Calu3 (cell line): ENCODE measurements around the gene RGS1. TPM values are rescaled to one million over a fixed set of nuclear protein-coding genes. Genes with fewer than 3 reads are reported as not detected.

Experiments used
- Bru-seq: library from RNA; stranded (reverse); fragments of 400-500 nt; gene quantifications from one replicate; lab custom pipeline; 2021; lab: Mats Ljungman, UMichigan
- BruChase-seq, 2 experiments: library from RNA; stranded (reverse); fragments of 400-500 nt; gene quantifications; one replicate each; lab custom pipeline; 2021; lab: Mats Ljungman, UMichigan
- BruUV-seq: library from RNA; stranded (reverse); fragments of 400-500 nt; replicated peaks from 2 replicates; lab custom pipeline; 2021; lab: Mats Ljungman, UMichigan
- CTCF ChIA-PET: fragments of 300-600 bp; sonication (Branson Sonifier 250); formaldehyde crosslinking; loops from one replicate; lab custom pipeline; 2022; ENCODE audit warnings: antibody characterized with exemption; lab: Charles Lee
- DNase-seq: peaks from one replicate; pipeline ENCODE4 v3.0.0; 2022
- H3K27ac Mint-ChIP-seq: one replicate; pipeline ENCODE4 v1.8.0; 2022; ENCODE audit warnings: mixed read lengths; ENCODE audit not compliant: unreplicated experiment
- H3K27me3 Mint-ChIP-seq: one replicate; pipeline ENCODE4 v1.8.0; 2022; ENCODE audit warnings: mixed read lengths; ENCODE audit not compliant: unreplicated experiment
- H3K36me3 Mint-ChIP-seq: one replicate; pipeline ENCODE4 v1.8.0; 2022; ENCODE audit warnings: mild to moderate bottlenecking, moderate library complexity, mixed read lengths; ENCODE audit not compliant: insufficient read depth, unreplicated experiment
- H3K4me1 Mint-ChIP-seq: one replicate; pipeline ENCODE4 v1.8.0; 2022; ENCODE audit warnings: mild to moderate bottlenecking, low read depth, mixed read lengths; ENCODE audit not compliant: unreplicated experiment
- H3K4me3 Mint-ChIP-seq: one replicate; pipeline ENCODE4 v1.8.0; 2022; ENCODE audit warnings: mild to moderate bottlenecking, low read depth, moderate library complexity, mixed read lengths; ENCODE audit not compliant: unreplicated experiment
- H3K9me3 Mint-ChIP-seq: one replicate; pipeline ENCODE4 v1.8.0; 2022; ENCODE audit warnings: low read depth, mixed read lengths; ENCODE audit not compliant: unreplicated experiment
- CTCF ChIP-seq: fragments of 200-600 bp; IDR thresholded peaks from one replicate; pipeline ENCODE4 v1.8.0; 2022; ENCODE audit warnings: antibody characterized with exemption; ENCODE audit not compliant: unreplicated experiment
- intact Hi-C: fragments of 100-400 bp; cut with micrococcal nuclease; formaldehyde crosslinking; loops from one replicate; pipeline ENCODE4 v1.10.0; 2022; ENCODE audit not compliant: unreplicated experiment
- long read RNA-seq: library from polyadenylated mRNA; stranded (forward); transcript quantifications from one replicate; pipeline ENCODE4 v2.0.0, GENCODE V29; 2022
- total RNA-seq: library from RNA; stranded (reverse); gene quantifications from 2 replicates; pipeline ENCODE4 v1.2.3, GENCODE V29; 2022

RGS1 gene
- total RNA-seq (not detected in 2 replicates), Bru-seq, nascent RNA (not detected), BruChase-seq, experiment 1, labeled RNA remaining after a 6-hour chase (not detected), BruChase-seq, experiment 2, labeled RNA remaining after a 2-hour chase (not detected)
- long read RNA-seq, result 0 reads

GRCh38 chr1:192575499-192576189, at the start of gene RGS1:
TSS of gene RGS1 (plus strand) at chr1:192575773. CDS start at chr1:192575793, 20 bp downstream.
- Mint-ChIP-seq H3K4me3 (no peak within 1 kb of the TSS), H3K36me3 (no peaks in the 10 kb centered on the region), H3K27ac (no peak within 1 kb of the TSS), H3K27me3 (no peaks in the 10 kb centered on the region), H3K9me3 (peaks cover 2% of the 10 kb centered on the region), H3K4me1 (no peaks in the 10 kb centered on the region)
- CTCF ChIA-PET, result no interaction called here
- no peak for TF ChIP-seq CTCF
- intact Hi-C loops, result no loop called here
- no peak for DNase-seq
- no TSS peak for BruUV-seq

GRCh38 chr1:192527111-192527795, 48.3 kb upstream of the RGS1 start:
- DNase-seq, result no peak
- no peak overlapping the region for H3K4me3 Mint-ChIP-seq
- no peak for TF ChIP-seq CTCF
- H3K27me3 Mint-ChIP-seq, result no peaks in the 10 kb centered on the region
- no TSS peak for BruUV-seq
- no peaks in the 10 kb centered on the region for H3K36me3 Mint-ChIP-seq
- intact Hi-C loops, result no loop called here
- H3K27ac Mint-ChIP-seq, result no peak overlapping the region
- no peaks in the 10 kb centered on the region for H3K9me3 Mint-ChIP-seq
- H3K4me1 Mint-ChIP-seq, result peaks cover 9% of the 10 kb centered on the region
- CTCF ChIA-PET, result no interaction called here

GRCh38 chr1:192527950-192528349, 47.6 kb upstream of the RGS1 start:
- intact Hi-C loops, result no loop called here
- H3K27ac Mint-ChIP-seq, result no peak overlapping the region
- CTCF ChIA-PET, result no interaction called here
- no TSS peak for BruUV-seq
- H3K36me3 Mint-ChIP-seq, result no peaks in the 10 kb centered on the region
- H3K9me3 Mint-ChIP-seq, result no peaks in the 10 kb centered on the region
- no peak for DNase-seq
- H3K4me3 Mint-ChIP-seq, result no peak overlapping the region
- H3K27me3 Mint-ChIP-seq, result no peaks in the 10 kb centered on the region
- TF ChIP-seq CTCF, result no peak
- peaks cover 9% of the 10 kb centered on the region for H3K4me1 Mint-ChIP-seq

- BruUV-seq, result no TSS peak
- H3K27me3 Mint-ChIP-seq, result no peaks in the 10 kb centered on the region
- no peak overlapping the region for H3K27ac Mint-ChIP-seq
- no peaks in the 10 kb centered on the region for H3K9me3 Mint-ChIP-seq
- H3K4me3 Mint-ChIP-seq, result no peak overlapping the region
- CTCF ChIA-PET, result interaction anchor here (0.6 kb wide), 1 partner anchor 19 kb away, joined by 3 read pairs; no protein-coding TSS in a partner anchor
- no peaks in the 10 kb centered on the region for H3K36me3 Mint-ChIP-seq
- no peak for DNase-seq
- peaks cover 19% of the 10 kb centered on the region for H3K4me1 Mint-ChIP-seq
- no peak for TF ChIP-seq CTCF
- intact Hi-C loops, result no loop called here
Measured at GRCh38 chr1:192529031-192529755, 46.4 kb upstream of the RGS1 start.
